Activated CD4-positive, alpha-beta memory T cell treated with anti-CD3 and anti-CD28 coated beads for 36 hours (primary cell): Measurements from ENCODE around the gene ENTPD3. TPM values are rescaled to one million over a fixed set of nuclear protein-coding genes. Genes with fewer than 3 reads are reported as not detected.
"Not testable (repeated sequence)": the region's sequence is repeated elsewhere in the genome, so short reads cannot be mapped to it uniquely, and the experiment has no call there.

ENCODE experiments used
- CTCF ChIA-PET: fragments of 350-600 bp; sonication (Branson Sonifier 250); formaldehyde crosslinking; loops from one replicate; lab custom pipeline; 2021; ENCODE audit warnings: antibody characterized with exemption, inconsistent platforms; lab: Charles Lee
- POLR2A ChIA-PET: fragments of 350-600 bp; sonication (Branson Sonifier 250); formaldehyde crosslinking; loops from one replicate; lab custom pipeline; 2021; ENCODE audit warnings: antibody characterized with exemption; lab: Charles Lee
- DNase-seq: peaks from one replicate; pipeline ENCODE4 v3.0.0-alpha.2; 2020
- H3K27ac Mint-ChIP-seq: one replicate; pipeline ENCODE4 v1.8.0; 2021; ENCODE audit warnings: mixed read lengths
- H3K27me3 Mint-ChIP-seq: one replicate; pipeline ENCODE4 v1.8.0; 2021; ENCODE audit warnings: mixed read lengths
- H3K36me3 Mint-ChIP-seq: one replicate; pipeline ENCODE4 v1.8.0; 2021; ENCODE audit warnings: mixed read lengths
- H3K4me1 Mint-ChIP-seq: one replicate; pipeline ENCODE4 v1.8.0; 2021; ENCODE audit warnings: low read depth, mixed read lengths
- H3K4me3 Mint-ChIP-seq: one replicate; pipeline ENCODE4 v1.8.0; 2021; ENCODE audit warnings: mild to moderate bottlenecking, mixed read lengths
- H3K9me3 Mint-ChIP-seq: one replicate; pipeline ENCODE4 v1.8.0; 2021; ENCODE audit warnings: mixed read lengths
- intact Hi-C: fragments of 100-400 bp; cut with micrococcal nuclease; formaldehyde crosslinking; loops from one replicate; pipeline ENCODE4 v1.15.1; 2023
- total RNA-seq, 2 experiments: library from RNA; stranded (reverse); gene quantifications; one replicate each; pipeline ENCODE4 v1.2.3, GENCODE V29; 2021

ENTPD3 gene
- total RNA-seq, 2 experiments from 2014 or later, result not detected

DNA sequence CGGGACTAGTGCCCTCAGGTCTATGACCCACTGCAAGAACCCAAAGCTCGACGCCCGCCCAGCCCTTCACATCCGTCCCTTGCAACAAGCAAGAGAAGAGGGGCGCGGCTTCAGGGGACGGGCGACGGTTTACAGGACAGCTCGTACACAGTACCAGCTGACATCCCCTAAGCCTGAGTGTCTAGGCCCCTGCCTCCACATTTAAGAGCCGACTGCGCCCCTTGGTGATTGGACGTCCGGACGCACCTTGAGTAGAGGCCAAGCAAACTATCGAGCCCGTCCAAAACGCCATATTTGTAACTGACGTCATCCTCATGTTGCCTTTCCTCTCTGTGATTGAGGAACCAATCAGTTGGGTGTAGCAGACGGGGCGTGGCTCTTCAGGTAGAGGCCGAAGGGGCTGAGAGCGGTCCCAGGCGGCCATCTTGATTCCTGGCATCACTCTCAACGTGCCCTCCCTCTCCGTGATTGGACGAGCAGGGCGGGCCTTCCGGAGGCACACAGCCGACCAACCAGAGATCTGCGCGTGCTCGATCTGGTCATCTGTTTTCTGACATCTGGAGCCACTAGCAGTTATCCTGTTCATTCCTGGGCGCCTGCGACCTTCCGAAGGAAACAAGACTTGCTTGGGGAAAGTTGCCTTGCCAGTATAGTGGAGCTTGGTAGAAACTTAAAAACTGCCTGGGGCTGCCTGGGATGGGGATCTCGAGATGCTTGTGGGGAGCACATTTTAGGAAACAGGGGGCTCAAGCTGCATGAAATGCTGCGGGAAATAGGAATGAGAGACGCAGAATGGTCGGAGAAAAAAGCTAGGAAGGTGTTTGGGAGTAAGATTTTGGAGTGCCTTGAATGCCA, 66.1 kb downstream of the ENTPD3 start:
- Mint-ChIP-seq H3K4me1 (peaks cover 32% of the 10 kb centered on the region), H3K9me3 (no peaks in the 10 kb centered on the region), H3K27me3 (peaks cover 1% of the 10 kb centered on the region), H3K27ac (peak overlapping the region; percentile 96), H3K4me3 (peak overlapping the region; percentile 93), H3K36me3 (peaks cover 9% of the 10 kb centered on the region)
- ChIA-PET POLR2A (interaction anchor here (0.9 to 2.1 kb wide), 4 partner anchors 9 to 1044 kb away, joined by 3 to 5 read pairs (median 4); no protein-coding TSS in a partner anchor), CTCF (interaction anchor here (1.8 kb wide), 1 partner anchor 127 kb away, joined by 6 read pairs; no protein-coding TSS in a partner anchor)
- DNase-seq, result peak; percentile 98
- intact Hi-C loops, result loop anchor here (1.0 to 10.0 kb wide), 8 partner anchors 71 to 1562 kb away; partner anchors contain the start of genes EIF1B, RPSA, ULK4 and ZNF621

- H3K4me1 Mint-ChIP-seq, result peaks cover 41% of the 10 kb centered on the region
- peaks cover 1% of the 10 kb centered on the region for H3K27me3 Mint-ChIP-seq
- intact Hi-C loops, result loop anchor here (1.0 to 10.0 kb wide), 8 partner anchors 70 to 1561 kb away; partner anchors contain the start of genes EIF1B, RPSA, ULK4 and ZNF621
- ChIA-PET POLR2A (interaction anchor here (2.1 kb wide), 1 partner anchor 1045 kb away, joined by 4 read pairs; no protein-coding TSS in a partner anchor), CTCF (no interaction called here)
- peak overlapping the region; percentile 93 for H3K4me3 Mint-ChIP-seq
- H3K36me3 Mint-ChIP-seq, result peaks cover 17% of the 10 kb centered on the region
- no peak overlapping the region for H3K27ac Mint-ChIP-seq
- no peak for DNase-seq
- H3K9me3 Mint-ChIP-seq, result no peaks in the 10 kb centered on the region
Observed at GRCh38 chr3:40453933-40454332, 66.9 kb downstream of the ENTPD3 start.

- ChIA-PET CTCF (no interaction called here), POLR2A (no interaction called here)
Observed at GRCh38 chr3:40455328-40455727, 68.3 kb downstream of the ENTPD3 start.

GRCh38 chr3:40456279-40456939, 69.4 kb downstream of the ENTPD3 start:
- H3K27ac Mint-ChIP-seq, result peak overlapping the region; percentile 86
- peak overlapping the region; percentile 77 for H3K4me3 Mint-ChIP-seq
- H3K9me3 Mint-ChIP-seq, result no peaks in the 10 kb centered on the region
- CTCF ChIA-PET, result interaction anchor here (1.4 to 2.1 kb wide), 2 partner anchors 21 to 148 kb away, joined by 5 read pairs; partner anchors contain the start of gene ZNF619
- POLR2A ChIA-PET, result interaction anchor here (0.6 to 1.5 kb wide), 8 partner anchors 9 to 742 kb away, joined by 3 to 6 read pairs (median 3); partner anchors contain the start of genes CTNNB1, ZNF620 and ZNF621
- intact Hi-C loops, result loop anchor here (10.0 kb wide), 2 partner anchors 748 to 1558 kb away; no protein-coding TSS in a partner anchor
- peaks cover 35% of the 10 kb centered on the region for H3K36me3 Mint-ChIP-seq
- no peak for DNase-seq
- H3K4me1 Mint-ChIP-seq, result peaks cover 55% of the 10 kb centered on the region
- peaks cover 1% of the 10 kb centered on the region for H3K27me3 Mint-ChIP-seq

More at GRCh38 chr3:40455328-40455727, 68.3 kb downstream of the ENTPD3 start:
- peaks cover 1% of the 10 kb centered on the region for H3K27me3 Mint-ChIP-seq
- intact Hi-C loops, result loop anchor here (10.0 kb wide), 2 partner anchors 749 to 1559 kb away; no protein-coding TSS in a partner anchor
- no peak overlapping the region for H3K27ac Mint-ChIP-seq
- peaks cover 28% of the 10 kb centered on the region for H3K36me3 Mint-ChIP-seq
- peak overlapping the region; percentile 77 for H3K4me3 Mint-ChIP-seq
- no peaks in the 10 kb centered on the region for H3K9me3 Mint-ChIP-seq
- H3K4me1 Mint-ChIP-seq, result peaks cover 49% of the 10 kb centered on the region
- DNase-seq, result no peak

GRCh38 chr3:40456940-40457823, 70.2 kb downstream of the ENTPD3 start, which contains the start of gene RPL14:
RPL14 (plus strand) TSS chr3:40457339; CDS start chr3:40457472, 133 bp downstream.
- intact Hi-C loops, result loop anchor here (1.0 to 10.0 kb wide), 4 partner anchors 20 to 1558 kb away; partner anchors contain the start of genes EIF1B and ZNF619
- ChIA-PET POLR2A (interaction anchor here (0.6 to 1.5 kb wide), 10 partner anchors 8 to 741 kb away, joined by 3 to 6 read pairs (median 3); partner anchors contain the start of genes CTNNB1, ZNF620 and ZNF621), CTCF (interaction anchor here (1.4 to 2.1 kb wide), 2 partner anchors 20 to 148 kb away, joined by 5 read pairs; partner anchors contain the start of gene ZNF619)
- no peaks in the 10 kb centered on the region for H3K9me3 Mint-ChIP-seq
- peaks cover 54% of the 10 kb centered on the region for H3K4me1 Mint-ChIP-seq
- peak; percentile 97 for DNase-seq
- peak within 1 kb of the TSS; percentile 86 for H3K27ac Mint-ChIP-seq
- H3K36me3 Mint-ChIP-seq, result peaks cover 43% of the 10 kb centered on the region
- H3K4me3 Mint-ChIP-seq, result peak within 1 kb of the TSS; percentile 77
- peaks cover 1% of the 10 kb centered on the region for H3K27me3 Mint-ChIP-seq

DNA sequence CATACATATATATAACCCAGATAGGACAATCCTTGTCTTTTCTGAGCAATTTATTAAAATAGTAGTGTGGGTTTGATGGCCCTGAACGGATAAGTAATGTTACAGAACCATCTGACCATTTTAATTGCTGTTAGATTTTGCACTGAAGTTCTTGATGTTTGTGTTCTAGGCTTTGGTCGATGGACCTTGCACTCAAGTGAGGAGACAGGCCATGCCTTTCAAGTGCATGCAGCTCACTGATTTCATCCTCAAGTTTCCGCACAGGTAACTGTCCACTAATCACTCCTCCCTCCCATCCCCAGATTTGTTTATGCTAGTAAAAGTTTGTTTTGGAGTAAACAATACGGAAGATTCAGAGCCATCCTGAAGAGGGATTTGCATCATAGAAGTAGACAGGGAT, 71.5 kb downstream of the ENTPD3 start:
- Mint-ChIP-seq H3K4me1 (peaks cover 50% of the 10 kb centered on the region), H3K36me3 (peaks cover 51% of the 10 kb centered on the region), H3K4me3 (peak overlapping the region; percentile 77), H3K27ac (peak overlapping the region; percentile 83), H3K27me3 (peaks cover 1% of the 10 kb centered on the region), H3K9me3 (no peaks in the 10 kb centered on the region)
- ChIA-PET CTCF (interaction anchor here (2.1 kb wide), 1 partner anchor 19 kb away, joined by 5 read pairs; the partner anchor contains the start of gene ZNF619), POLR2A (interaction anchor here (1.1 kb wide), 1 partner anchor 70 kb away, joined by 3 read pairs; no protein-coding TSS in a partner anchor)
- DNase-seq, result no peak
- intact Hi-C loops, result loop anchor here (10.0 kb wide), 2 partner anchors 746 to 1556 kb away; no protein-coding TSS in a partner anchor

DNA sequence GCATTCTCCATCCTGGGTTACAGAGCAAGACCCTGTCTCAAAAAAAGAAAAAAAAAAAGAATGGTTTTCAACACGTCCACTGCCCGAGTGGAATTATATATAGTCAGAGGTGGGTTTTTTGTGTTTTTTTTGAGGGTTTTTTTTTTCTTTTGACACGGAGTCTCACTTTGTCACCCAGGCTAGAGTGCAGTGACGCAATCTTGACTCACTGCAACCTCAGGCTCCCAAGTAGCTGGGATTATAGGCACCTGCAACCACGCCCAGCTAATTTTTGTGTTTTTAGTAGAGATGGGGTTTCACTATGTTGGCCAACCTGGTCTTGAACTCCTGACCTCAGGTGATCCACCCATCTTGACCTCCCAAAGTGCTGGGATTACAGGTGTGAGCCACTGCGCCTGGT, 73.5 kb downstream of the ENTPD3 start:
- H3K4me3 Mint-ChIP-seq, H3K9me3 Mint-ChIP-seq, intact Hi-C loops, CTCF ChIA-PET, H3K27me3 Mint-ChIP-seq: not testable (repeated sequence)
- Mint-ChIP-seq H3K4me1 (peaks cover 52% of the 10 kb centered on the region), H3K36me3 (peaks cover 59% of the 10 kb centered on the region), H3K27ac (peak overlapping the region; percentile 64)
- POLR2A ChIA-PET, result interaction anchor here (0.6 to 1.6 kb wide), 3 partner anchors 14 to 26 kb away, joined by 3 read pairs; no protein-coding TSS in a partner anchor
- DNase-seq, result peak; percentile 31

GRCh38 chr3:40461161-40461560, 74.2 kb downstream of the ENTPD3 start:
- H3K4me3 Mint-ChIP-seq, result no peak overlapping the region
- POLR2A ChIA-PET, result interaction anchor here (1.4 to 1.6 kb wide), 2 partner anchors 9 to 14 kb away, joined by 3 to 4 read pairs; no protein-coding TSS in a partner anchor
- peaks cover 49% of the 10 kb centered on the region for H3K4me1 Mint-ChIP-seq
- H3K36me3 Mint-ChIP-seq, result peaks cover 61% of the 10 kb centered on the region
- H3K27ac Mint-ChIP-seq, result no peak overlapping the region
- peaks cover 1% of the 10 kb centered on the region for H3K27me3 Mint-ChIP-seq
- intact Hi-C loops, result no loop called here
- CTCF ChIA-PET, result no interaction called here
- no peaks in the 10 kb centered on the region for H3K9me3 Mint-ChIP-seq
- DNase-seq, result no peak

DNA sequence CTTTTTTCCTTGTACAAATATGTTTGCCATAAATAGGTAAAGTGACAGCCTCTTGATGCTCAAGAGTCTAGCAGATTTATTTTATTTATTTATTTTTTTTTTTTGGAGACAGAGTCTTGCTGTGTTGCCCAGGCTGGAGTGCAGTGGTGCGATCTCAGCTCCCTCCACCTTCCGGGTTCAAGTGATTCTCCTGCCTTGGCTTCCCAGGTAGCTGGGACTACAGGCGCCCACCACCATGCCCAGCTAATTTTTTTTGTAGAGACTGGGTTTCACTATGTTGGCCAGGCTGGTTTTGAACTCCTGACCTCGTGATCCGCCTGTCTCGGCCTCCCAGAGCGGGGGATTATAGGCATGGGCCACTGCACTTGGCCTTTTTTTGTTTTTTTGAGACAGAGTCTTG, 75.9 kb downstream of the ENTPD3 start:
- H3K27me3 Mint-ChIP-seq, POLR2A ChIA-PET, H3K4me3 Mint-ChIP-seq, CTCF ChIA-PET, H3K9me3 Mint-ChIP-seq, H3K27ac Mint-ChIP-seq, DNase-seq, intact Hi-C loops: not testable (repeated sequence)
- H3K4me1 Mint-ChIP-seq, result peaks cover 43% of the 10 kb centered on the region
- H3K36me3 Mint-ChIP-seq, result peaks cover 63% of the 10 kb centered on the region

- no peak for DNase-seq
- intact Hi-C loops, result no loop called here
- Mint-ChIP-seq H3K27ac (peak overlapping the region; percentile 54), H3K4me3 (no peak overlapping the region), H3K36me3 (peaks cover 59% of the 10 kb centered on the region), H3K9me3 (no peaks in the 10 kb centered on the region), H3K27me3 (no peaks in the 10 kb centered on the region), H3K4me1 (peaks cover 37% of the 10 kb centered on the region)
- POLR2A ChIA-PET, result interaction anchor here (0.6 to 1.1 kb wide), 2 partner anchors 11 to 485 kb away, joined by 4 to 5 read pairs; no protein-coding TSS in a partner anchor
- CTCF ChIA-PET, result interaction anchor here (0.7 kb wide), 1 partner anchor 1536 kb away, joined by 3 read pairs; no protein-coding TSS in a partner anchor
Observed at GRCh38 chr3:40463579-40463978, 76.6 kb downstream of the ENTPD3 start.
